AG04449 (cell line): ENCODE data around the gene ZNF496.
A peak's percentile ranks its signal among the peaks of the same experiment; 100 is the strongest.

Experiments
- CTCF ChIA-PET: fragments of 350-600 bp; formaldehyde crosslinking; extraction: SDS; loops from one replicate; lab custom pipeline; 2021; ENCODE audit warnings: antibody characterized with exemption; lab: Yijun Ruan, JAX
- POLR2A ChIA-PET: fragments of 400-600, 350-600 bp; formaldehyde crosslinking; extraction: SDS; loops from one replicate; lab custom pipeline; 2020; ENCODE audit warnings: antibody characterized with exemption, inconsistent platforms; lab: Yijun Ruan, JAX
- DNase-seq: peaks from one replicate; pipeline ENCODE4 v3.0.0-alpha.2; 2010; ENCODE audit warnings: low read depth, low spot score
- H3K4me3 ChIP-seq: 2 replicates; pipeline ENCODE4 v1.5.1; 2011; ENCODE audit warnings: low read depth, mild to moderate bottlenecking, control low read depth, low read length
- CTCF ChIP-seq: IDR thresholded peaks from one replicate; pipeline ENCODE4 v1.5.1; 2011; ENCODE audit warnings: mild to moderate bottlenecking, moderate library complexity, low read length, control low read depth, inconsistent platforms; ENCODE audit not compliant: insufficient read depth; ENCODE audit errors: missing control alignments

Gene ZNF496

GRCh38 chr1:247332215-247332622, 552 bp upstream of the ZNF496 start:
- CTCF ChIA-PET, result no interaction called here
- TF ChIP-seq CTCF, result no peak
- H3K4me3 ChIP-seq, result peak overlapping the region; percentile 83
- DNase-seq, result no peak
- POLR2A ChIA-PET, result no interaction called here

- no peak for DNase-seq
- ChIA-PET POLR2A (interaction anchor here (0.7 to 1.0 kb wide), 3 partner anchors 8 to 41 kb away, joined by 3 read pairs; no protein-coding TSS in a partner anchor), CTCF (interaction anchor here (1.2 to 1.5 kb wide), 2 partner anchors 13 to 33 kb away, joined by 3 to 5 read pairs; no protein-coding TSS in a partner anchor)
- H3K4me3 ChIP-seq, result peak overlapping the region; percentile 83
- TF ChIP-seq CTCF, result no peak
Measured at GRCh38 chr1:247331172-247331524, 519 bp downstream of the ZNF496 start.

GRCh38 chr1:247330548-247331171, 1.0 kb downstream of the ZNF496 start:
- ChIA-PET CTCF (interaction anchor here (1.2 to 1.5 kb wide), 2 partner anchors 12 to 33 kb away, joined by 3 to 5 read pairs; no protein-coding TSS in a partner anchor), POLR2A (interaction anchor here (0.7 to 1.0 kb wide), 4 partner anchors 9 to 226 kb away, joined by 3 read pairs; no protein-coding TSS in a partner anchor)
- DNase-seq, result no peak
- no peak for TF ChIP-seq CTCF
- H3K4me3 ChIP-seq, result peak overlapping the region; percentile 83

- no peak for DNase-seq
- CTCF ChIA-PET, result interaction anchor here (1.3 kb wide), 1 partner anchor 11 kb away, joined by 4 read pairs; no protein-coding TSS in a partner anchor
- no peak overlapping the region for H3K4me3 ChIP-seq
- no peak for TF ChIP-seq CTCF
- POLR2A ChIA-PET, result no interaction called here
Measured at GRCh38 chr1:247329097-247329617, 2.5 kb downstream of the ZNF496 start.

GRCh38 chr1:247328311-247328710, 3.4 kb downstream of the ZNF496 start:
- DNase-seq, result no peak
- no peak overlapping the region for H3K4me3 ChIP-seq
- no peak for TF ChIP-seq CTCF
- POLR2A ChIA-PET, result no interaction called here
- CTCF ChIA-PET, result interaction anchor here (1.3 kb wide), 1 partner anchor 10 kb away, joined by 4 read pairs; no protein-coding TSS in a partner anchor

GRCh38 chr1:247326411-247327130, 5.1 kb downstream of the ZNF496 start:
- ChIA-PET POLR2A (interaction anchor here (0.7 kb wide), 1 partner anchor 637 kb away, joined by 3 read pairs; no protein-coding TSS in a partner anchor), CTCF (interaction anchor here (1.7 kb wide), 1 partner anchor 419 kb away, joined by 4 read pairs; no protein-coding TSS in a partner anchor)
- no peak overlapping the region for H3K4me3 ChIP-seq
- no peak for DNase-seq
- TF ChIP-seq CTCF, result no peak
